ENCODE measurements around the gene TCF21.
"Not testable (repeated sequence)": the region's sequence is repeated elsewhere in the genome, so short reads cannot be mapped to it uniquely, and the experiment has no call there.

Gene TCF21

GRCh38 chr6:133890711-133891148 is 1.8 kb downstream of the TCF21 start:
- no peak for DNase-seq

GRCh38 chr6:133891149-133891926 is 2.4 kb downstream of the TCF21 start:
- peak; percentile 40 for DNase-seq

GRCh38 chr6:133891927-133892812 is 3.3 kb downstream of the TCF21 start:
- no peak for DNase-seq

- no peak for DNase-seq
Measured at GRCh38 chr6:133892813-133893691, 4.1 kb downstream of the TCF21 start.

- DNase-seq = no peak
Measured at GRCh38 chr6:133893946-133894345, 5.0 kb downstream of the TCF21 start.

GRCh38 chr6:133894369-133894768 is 5.5 kb downstream of the TCF21 start:
- DNase-seq = no peak

GRCh38 chr6:133894795-133895358 is 6.0 kb downstream of the TCF21 start:
- DNase-seq = peak; percentile 18

GRCh38 chr6:133895573-133896343 is 6.8 kb downstream of the TCF21 start:
- DNase-seq = peak; percentile 29

GRCh38 chr6:133896344-133896721 is 7.4 kb downstream of the TCF21 start:
- no peak for DNase-seq

GRCh38 chr6:133898263-133898662 is 9.3 kb downstream of the TCF21 start:
- no peak for DNase-seq

- no peak for DNase-seq
Measured at GRCh38 chr6:133899556-133899955, 10.6 kb downstream of the TCF21 start.

- no peak for DNase-seq
Measured at GRCh38 chr6:133903855-133904254, 14.9 kb downstream of the TCF21 start.

- no peak for DNase-seq
Measured at GRCh38 chr6:133906050-133906449, 17.1 kb downstream of the TCF21 start.

GRCh38 chr6:133916650-133917151 is 27.8 kb downstream of the TCF21 start:
- DNase-seq = peak; percentile 87

GRCh38 chr6:133917781-133918180 is 28.9 kb downstream of the TCF21 start:
- no peak for DNase-seq

GRCh38 chr6:133918208-133918930 is 29.5 kb downstream of the TCF21 start:
- DNase-seq = no peak

- DNase-seq = no peak
Measured at GRCh38 chr6:133919362-133919761, 30.4 kb downstream of the TCF21 start.

GRCh38 chr6:133921249-133921859 is 32.4 kb downstream of the TCF21 start:
- peak; percentile 82 for DNase-seq

GRCh38 chr6:133923938-133924593 is 35.2 kb downstream of the TCF21 start:
- DNase-seq = peak; percentile 78

GRCh38 chr6:133931221-133931620 is 42.3 kb downstream of the TCF21 start:
- not testable (repeated sequence) for DNase-seq

All from EL (cell line).